Measurements from ENCODE around the gene MARK1.

The MARK1 gene

GRCh38 chr1:220552672-220553260 lies 24.8 kb downstream of the MARK1 start:
- H3K27ac Mint-ChIP-seq, result no peak overlapping the region
- H3K4me3 Mint-ChIP-seq, result no peak overlapping the region
- H3K9me3 Mint-ChIP-seq, result no peaks in the 10 kb centered on the region
- H3K36me3 Mint-ChIP-seq (ENCODE audit: low read depth), result no peaks in the 10 kb centered on the region
- no peaks in the 10 kb centered on the region for H3K4me1 Mint-ChIP-seq (ENCODE audit: low read depth)
- no peak for DNase-seq (ENCODE audit: low spot score)
- H3K27me3 Mint-ChIP-seq (ENCODE audit: low read depth), result no peaks in the 10 kb centered on the region

GRCh38 chr1:220556641-220557040 lies 28.7 kb downstream of the MARK1 start:
- Mint-ChIP-seq H3K36me3 (ENCODE audit: low read depth) (no peaks in the 10 kb centered on the region), H3K9me3 (no peaks in the 10 kb centered on the region), H3K4me1 (ENCODE audit: low read depth) (no peaks in the 10 kb centered on the region), H3K27me3 (ENCODE audit: low read depth) (no peaks in the 10 kb centered on the region), H3K27ac (no peak overlapping the region), H3K4me3 (no peak overlapping the region)
- no peak for DNase-seq (ENCODE audit: low spot score)

- H3K4me1 Mint-ChIP-seq (ENCODE audit: low read depth), result no peaks in the 10 kb centered on the region
- no peak overlapping the region for H3K27ac Mint-ChIP-seq
Measured at GRCh38 chr1:220563564-220563963, 35.6 kb downstream of the MARK1 start.

GRCh38 chr1:220564216-220564615 lies 36.3 kb downstream of the MARK1 start:
- peaks cover 3% of the 10 kb centered on the region for H3K27me3 Mint-ChIP-seq (ENCODE audit: low read depth)

More at GRCh38 chr1:220563564-220563963, 35.6 kb downstream of the MARK1 start:
- Mint-ChIP-seq H3K27me3 (ENCODE audit: low read depth) (peaks cover 3% of the 10 kb centered on the region), H3K4me3 (no peak overlapping the region), H3K36me3 (ENCODE audit: low read depth) (no peaks in the 10 kb centered on the region), H3K9me3 (no peaks in the 10 kb centered on the region)
- DNase-seq (ENCODE audit: low spot score), result no peak

GRCh38 chr1:220565670-220566069 lies 37.7 kb downstream of the MARK1 start:
- Mint-ChIP-seq H3K4me1 (ENCODE audit: low read depth) (no peaks in the 10 kb centered on the region), H3K9me3 (no peaks in the 10 kb centered on the region), H3K27ac (no peak overlapping the region), H3K4me3 (no peak overlapping the region), H3K36me3 (ENCODE audit: low read depth) (no peaks in the 10 kb centered on the region), H3K27me3 (ENCODE audit: low read depth) (peaks cover 3% of the 10 kb centered on the region)
- no peak for DNase-seq (ENCODE audit: low spot score)

More at GRCh38 chr1:220564216-220564615, 36.3 kb downstream of the MARK1 start:
- H3K36me3 Mint-ChIP-seq (ENCODE audit: low read depth), result no peaks in the 10 kb centered on the region
- no peaks in the 10 kb centered on the region for H3K9me3 Mint-ChIP-seq
- no peaks in the 10 kb centered on the region for H3K4me1 Mint-ChIP-seq (ENCODE audit: low read depth)
- no peak for DNase-seq (ENCODE audit: low spot score)
- no peak overlapping the region for H3K4me3 Mint-ChIP-seq
- no peak overlapping the region for H3K27ac Mint-ChIP-seq

- H3K27me3 Mint-ChIP-seq (ENCODE audit: low read depth), result peaks cover 3% of the 10 kb centered on the region
- no peak for DNase-seq (ENCODE audit: low spot score)
- no peak overlapping the region for H3K27ac Mint-ChIP-seq
- H3K36me3 Mint-ChIP-seq (ENCODE audit: low read depth), result no peaks in the 10 kb centered on the region
- no peaks in the 10 kb centered on the region for H3K9me3 Mint-ChIP-seq
- H3K4me1 Mint-ChIP-seq (ENCODE audit: low read depth), result no peaks in the 10 kb centered on the region
- no peak overlapping the region for H3K4me3 Mint-ChIP-seq
Measured at GRCh38 chr1:220566869-220567268, 38.9 kb downstream of the MARK1 start.

- peaks cover 16% of the 10 kb centered on the region for H3K9me3 Mint-ChIP-seq
- no peak overlapping the region for H3K27ac Mint-ChIP-seq
- H3K4me1 Mint-ChIP-seq (ENCODE audit: low read depth), result no peaks in the 10 kb centered on the region
- no peaks in the 10 kb centered on the region for H3K36me3 Mint-ChIP-seq (ENCODE audit: low read depth)
- H3K27me3 Mint-ChIP-seq (ENCODE audit: low read depth), result no peaks in the 10 kb centered on the region
- no peak overlapping the region for H3K4me3 Mint-ChIP-seq
- DNase-seq (ENCODE audit: low spot score), result no peak
Measured at GRCh38 chr1:220572416-220572815, 44.5 kb downstream of the MARK1 start.

- Mint-ChIP-seq H3K4me1 (ENCODE audit: low read depth) (no peaks in the 10 kb centered on the region), H3K27me3 (ENCODE audit: low read depth) (no peaks in the 10 kb centered on the region), H3K9me3 (peaks cover 16% of the 10 kb centered on the region), H3K36me3 (ENCODE audit: low read depth) (no peaks in the 10 kb centered on the region), H3K27ac (no peak overlapping the region), H3K4me3 (no peak overlapping the region)
- DNase-seq (ENCODE audit: low spot score), result no peak
Measured at GRCh38 chr1:220573836-220574235, 45.9 kb downstream of the MARK1 start.

GRCh38 chr1:220575718-220576497 lies 48.0 kb downstream of the MARK1 start:
- no peaks in the 10 kb centered on the region for H3K36me3 Mint-ChIP-seq (ENCODE audit: low read depth)
- H3K4me3 Mint-ChIP-seq, result no peak overlapping the region

GRCh38 chr1:220577926-220578325 lies 50.0 kb downstream of the MARK1 start:
- H3K4me1 Mint-ChIP-seq (ENCODE audit: low read depth), result no peaks in the 10 kb centered on the region
- H3K27me3 Mint-ChIP-seq (ENCODE audit: low read depth), result no peaks in the 10 kb centered on the region
- no peak overlapping the region for H3K4me3 Mint-ChIP-seq
- H3K27ac Mint-ChIP-seq, result no peak overlapping the region
- H3K9me3 Mint-ChIP-seq, result peaks cover 16% of the 10 kb centered on the region
- no peak for DNase-seq (ENCODE audit: low spot score)
- H3K36me3 Mint-ChIP-seq (ENCODE audit: low read depth), result no peaks in the 10 kb centered on the region

More at GRCh38 chr1:220575718-220576497, 48.0 kb downstream of the MARK1 start:
- H3K9me3 Mint-ChIP-seq, result peaks cover 16% of the 10 kb centered on the region
- no peak overlapping the region for H3K27ac Mint-ChIP-seq
- no peak for DNase-seq (ENCODE audit: low spot score)
- no peaks in the 10 kb centered on the region for H3K4me1 Mint-ChIP-seq (ENCODE audit: low read depth)
- H3K27me3 Mint-ChIP-seq (ENCODE audit: low read depth), result no peaks in the 10 kb centered on the region

- no peak overlapping the region for H3K4me3 Mint-ChIP-seq
- peaks cover 10% of the 10 kb centered on the region for H3K9me3 Mint-ChIP-seq
- no peaks in the 10 kb centered on the region for H3K36me3 Mint-ChIP-seq (ENCODE audit: low read depth)
- no peak for DNase-seq (ENCODE audit: low spot score)
- H3K4me1 Mint-ChIP-seq (ENCODE audit: low read depth), result no peaks in the 10 kb centered on the region
- no peaks in the 10 kb centered on the region for H3K27me3 Mint-ChIP-seq (ENCODE audit: low read depth)
- no peak overlapping the region for H3K27ac Mint-ChIP-seq
Measured at GRCh38 chr1:220579317-220579716, 51.4 kb downstream of the MARK1 start.

GRCh38 chr1:220592714-220593113 lies 64.8 kb downstream of the MARK1 start:
- no peak for DNase-seq (ENCODE audit: low spot score)

GRCh38 chr1:220594356-220594755 lies 66.4 kb downstream of the MARK1 start:
- Mint-ChIP-seq H3K27me3 (ENCODE audit: low read depth) (no peaks in the 10 kb centered on the region), H3K4me3 (no peak overlapping the region), H3K9me3 (no peaks in the 10 kb centered on the region), H3K27ac (no peak overlapping the region), H3K36me3 (ENCODE audit: low read depth) (no peaks in the 10 kb centered on the region), H3K4me1 (ENCODE audit: low read depth) (no peaks in the 10 kb centered on the region)
- DNase-seq (ENCODE audit: low spot score), result no peak

More at GRCh38 chr1:220592714-220593113, 64.8 kb downstream of the MARK1 start:
- Mint-ChIP-seq H3K27ac (no peak overlapping the region), H3K36me3 (ENCODE audit: low read depth) (no peaks in the 10 kb centered on the region), H3K27me3 (ENCODE audit: low read depth) (no peaks in the 10 kb centered on the region), H3K9me3 (no peaks in the 10 kb centered on the region), H3K4me3 (no peak overlapping the region), H3K4me1 (ENCODE audit: low read depth) (no peaks in the 10 kb centered on the region)

- H3K27ac Mint-ChIP-seq, result no peak overlapping the region
Measured at GRCh38 chr1:220595179-220595578, 67.2 kb downstream of the MARK1 start.

More at GRCh38 chr1:220595179-220595578, 67.2 kb downstream of the MARK1 start:
- Mint-ChIP-seq H3K36me3 (ENCODE audit: low read depth) (no peaks in the 10 kb centered on the region), H3K9me3 (no peaks in the 10 kb centered on the region), H3K4me3 (no peak overlapping the region), H3K27me3 (ENCODE audit: low read depth) (no peaks in the 10 kb centered on the region), H3K4me1 (ENCODE audit: low read depth) (no peaks in the 10 kb centered on the region)
- DNase-seq (ENCODE audit: low spot score), result no peak

All from T-helper 2 cell treated with Interferon-gamma antibody and Interleukin-4, amounts not matched to agents 5 μg/mL and 100 μg/mL, for 36 hours (primary cell).